Stimulated activated CD4-positive, alpha-beta T cell treated with anti-CD3 and anti-CD28 coated beads, Interleukin-12 subunit alpha, Interleukin-12 subunit beta, amount 100 ng/mL, for 24 hours (primary cell): Measurements from ENCODE around the gene CDKN1C.

Source experiments
- DNase-seq, 2 experiments: peaks; one replicate each; pipeline ENCODE4 v3.0.0-alpha.2; 2020; ENCODE audit warnings: low read depth in 2 of 2

The CDKN1C gene

GRCh38 chr11:2870460-2870859 is 15.1 kb downstream of the CDKN1C start:
- no peak for DNase-seq

DNA sequence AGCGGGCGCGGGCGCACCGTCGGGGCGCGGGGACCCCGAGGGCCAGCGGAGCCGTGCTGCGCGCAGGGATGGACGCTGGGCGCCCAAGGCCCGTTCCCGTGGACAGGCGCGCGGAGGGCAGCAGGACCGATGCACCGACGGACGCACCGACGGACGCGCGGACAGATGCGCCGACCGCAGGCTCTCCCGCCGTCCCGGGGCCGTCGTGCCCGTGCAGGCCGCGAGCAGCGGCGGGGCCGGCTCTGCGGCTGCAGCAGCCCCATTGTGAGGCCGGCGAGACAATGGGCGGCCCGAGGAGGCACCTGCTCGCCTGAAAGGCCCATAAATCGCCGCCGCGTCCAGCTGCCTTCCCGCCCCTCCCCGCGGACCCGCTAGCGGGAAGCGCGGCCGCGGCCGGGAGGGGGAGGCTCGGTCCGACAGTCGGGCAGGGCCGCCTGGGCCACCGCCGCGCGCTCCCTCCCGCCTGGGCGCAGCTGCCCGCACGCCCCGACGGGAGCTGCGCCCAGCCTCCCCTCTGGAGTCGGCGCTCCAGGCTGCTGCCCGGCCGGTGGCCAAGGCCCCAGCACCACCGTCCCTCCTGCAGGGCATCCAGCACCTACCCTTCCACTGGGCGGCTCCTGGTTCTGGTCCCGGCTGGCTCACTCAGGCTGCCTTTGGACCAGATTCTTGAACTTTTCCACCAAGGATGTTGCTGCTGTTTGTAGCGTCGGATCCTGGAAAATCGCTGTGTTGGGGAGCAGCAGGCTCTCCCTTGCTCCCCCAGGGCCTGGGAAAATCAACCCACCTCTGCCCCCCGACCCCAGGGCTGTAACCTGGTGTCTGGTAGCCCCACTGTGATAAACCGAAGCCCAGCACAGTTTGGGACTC is 15.8 kb downstream of the CDKN1C start:
- DNase-seq, result no peak

DNA sequence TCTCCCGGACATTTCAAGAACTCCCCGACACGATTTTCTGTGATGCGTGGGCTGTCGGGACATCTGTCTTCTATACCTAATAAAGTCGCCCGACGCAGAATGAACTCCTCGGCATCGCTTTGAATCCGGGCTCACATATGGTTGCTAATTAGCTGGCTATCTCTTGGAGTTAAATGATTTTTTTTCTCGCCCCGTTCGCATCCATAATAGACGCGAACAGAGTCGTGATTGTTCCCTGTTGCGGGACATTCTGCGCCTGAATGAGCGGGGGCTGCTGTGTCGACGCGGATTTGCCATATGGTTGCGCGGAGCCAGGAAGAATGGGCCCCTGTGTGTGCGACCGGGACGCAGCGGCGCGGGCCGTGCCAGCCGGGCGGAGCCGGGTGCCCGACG is 16.4 kb downstream of the CDKN1C start:
- no peak for DNase-seq

DNA sequence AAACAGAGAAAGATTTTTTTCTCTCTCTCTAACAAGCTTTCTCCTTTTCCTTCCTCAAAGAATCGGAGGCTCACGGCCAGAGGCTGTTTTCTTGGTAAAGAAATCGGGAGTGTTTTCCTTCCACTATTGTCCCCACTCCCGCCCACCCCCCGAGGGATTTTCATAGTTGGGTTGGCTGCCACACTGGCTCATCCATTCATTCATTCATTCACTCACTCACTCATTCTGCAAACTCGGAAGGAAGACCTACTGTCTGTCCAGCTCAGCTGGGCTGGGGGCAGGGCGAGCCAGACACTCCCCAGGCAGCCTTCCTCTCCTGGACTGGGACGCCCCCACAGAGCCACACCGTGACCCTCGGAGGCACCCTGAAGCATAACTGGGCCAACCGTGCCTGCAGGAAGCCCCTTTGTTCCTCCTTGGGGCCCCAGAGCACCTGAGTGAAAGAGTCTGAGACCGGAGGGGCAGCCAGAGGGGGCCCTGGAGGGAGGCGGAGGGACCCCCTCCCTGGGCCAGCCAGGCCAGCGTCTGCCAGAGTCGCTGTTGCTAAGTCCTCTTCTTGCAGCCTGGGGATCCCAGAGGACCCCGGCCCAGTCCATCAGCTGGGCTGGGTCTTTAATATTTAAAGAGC is 17.0 kb downstream of the CDKN1C start:
- no peak for DNase-seq

DNA sequence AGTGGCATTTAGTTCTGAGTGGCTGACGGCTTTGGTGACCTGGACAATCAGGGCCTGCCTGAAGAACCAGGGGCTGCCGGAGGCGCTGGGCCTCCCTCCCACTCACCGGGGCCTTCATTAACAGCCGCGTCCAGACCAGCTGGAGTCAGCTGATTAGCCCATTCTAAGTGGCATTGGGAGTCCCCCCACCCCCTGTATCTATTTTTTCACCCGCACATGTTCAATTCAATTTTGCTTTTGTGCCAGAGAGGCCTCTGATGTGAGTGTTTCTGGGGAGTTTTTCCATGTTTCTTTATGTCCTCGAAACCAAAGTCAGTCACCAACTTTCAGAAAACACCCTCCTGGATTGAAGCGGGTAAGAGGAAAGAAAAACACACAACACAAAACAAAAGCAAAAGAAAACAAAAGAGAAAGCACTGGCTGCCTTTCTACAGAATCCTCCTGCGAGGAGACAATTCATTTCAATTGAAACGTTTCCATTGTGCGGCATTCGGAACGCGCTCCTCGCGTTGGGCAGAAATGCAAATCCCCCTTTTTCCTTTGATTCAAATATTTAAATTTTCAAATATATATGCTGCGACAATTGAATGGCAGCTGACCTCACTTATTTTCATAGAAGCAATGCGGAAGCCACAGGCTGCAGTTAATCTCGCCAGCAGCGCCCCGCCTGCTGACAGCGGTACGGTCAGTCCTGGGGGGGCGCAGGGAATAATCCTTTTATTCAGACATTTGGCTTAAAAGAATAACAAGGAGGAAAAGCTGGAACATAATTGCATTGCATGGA is 17.7 kb downstream of the CDKN1C start:
- no peak for DNase-seq

DNA sequence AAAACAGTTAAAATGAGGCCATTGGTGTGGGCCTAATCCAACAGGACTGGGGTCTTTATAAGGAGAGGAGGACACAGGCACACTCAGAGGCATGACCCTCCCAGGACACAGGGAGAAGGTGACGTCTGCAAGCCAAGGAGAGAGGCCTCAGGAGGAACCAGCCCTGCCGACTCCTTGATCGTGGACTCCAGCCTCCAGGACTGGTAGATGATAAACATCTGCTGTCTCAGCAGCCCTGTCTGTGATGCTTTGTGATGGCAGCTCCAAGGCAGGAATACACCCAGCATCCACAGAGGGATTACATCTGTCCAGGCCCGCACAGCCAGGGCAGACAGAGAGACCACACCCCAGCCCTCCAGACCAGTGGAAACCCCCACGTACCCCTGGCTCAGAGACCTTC is 18.4 kb downstream of the CDKN1C start:
- no peak for DNase-seq

- no peak for DNase-seq
Observed at GRCh38 chr11:2865922-2866577, 19.5 kb downstream of the CDKN1C start.

- DNase-seq, result no peak
Observed at GRCh38 chr11:2864901-2865300, 20.7 kb downstream of the CDKN1C start.

- DNase-seq, result no peak
Observed at GRCh38 chr11:2863276-2863618, 22.3 kb downstream of the CDKN1C start.

- no peak for DNase-seq
Observed at GRCh38 chr11:2862395-2863275, 22.9 kb downstream of the CDKN1C start.

- no peak for DNase-seq
Observed at GRCh38 chr11:2860636-2861035, 24.9 kb downstream of the CDKN1C start.

- no peak for DNase-seq
Observed at GRCh38 chr11:2859699-2860037, 25.9 kb downstream of the CDKN1C start.

DNA sequence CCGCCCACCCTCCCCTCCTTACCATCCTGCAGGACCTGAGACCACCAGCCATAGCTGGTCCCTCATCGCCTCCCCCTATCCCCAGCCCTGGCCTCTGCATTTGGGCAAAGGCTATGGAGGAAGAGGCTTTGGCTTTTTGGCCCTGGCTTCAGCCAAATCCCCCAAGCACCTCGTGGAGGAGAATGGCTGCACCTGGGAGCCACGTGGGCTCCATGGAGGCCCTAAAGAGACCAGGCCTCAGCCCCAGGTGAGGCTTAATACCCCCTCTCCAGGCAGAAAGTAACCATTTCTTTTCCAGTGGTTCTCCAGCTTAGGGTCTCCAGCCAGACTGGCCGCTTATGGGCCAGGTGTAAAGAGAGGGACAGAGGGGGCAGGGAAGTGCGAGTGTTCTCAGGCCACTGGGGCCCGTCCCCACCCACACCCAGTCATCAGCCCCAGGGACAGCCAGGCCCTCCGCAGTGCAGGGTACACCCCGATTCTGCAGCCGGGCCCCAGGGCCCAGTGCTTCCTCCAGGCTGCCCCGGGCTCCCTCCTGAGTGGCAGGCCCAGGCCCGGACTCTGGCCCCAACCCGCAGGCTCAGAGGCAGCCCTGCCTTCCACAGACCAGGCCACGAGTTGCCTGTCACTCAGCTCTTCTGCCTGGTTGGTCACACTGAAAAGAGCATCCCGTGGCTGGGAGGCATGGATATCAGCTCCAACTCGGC is 26.4 kb downstream of the CDKN1C start:
- no peak for DNase-seq

DNA sequence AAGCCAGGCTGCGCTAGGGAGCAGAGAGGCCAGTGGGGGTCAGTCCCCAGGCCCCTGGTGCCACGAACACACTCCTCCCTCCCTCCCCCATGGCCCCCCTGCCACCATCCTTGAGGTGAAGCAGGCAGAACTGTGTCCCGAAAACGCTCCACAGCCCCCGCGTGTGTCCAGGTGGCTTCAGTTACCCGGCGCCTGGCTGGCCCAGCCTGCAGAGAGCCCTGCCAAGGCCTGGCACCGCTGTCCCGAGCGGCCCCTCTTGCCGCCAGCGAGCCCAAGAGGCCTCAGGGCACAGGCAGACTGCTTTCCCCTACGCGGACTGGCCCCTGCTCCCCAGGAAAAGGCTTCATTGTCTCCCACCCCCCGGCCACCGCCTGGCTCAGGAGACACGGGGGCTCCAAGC is 27.7 kb downstream of the CDKN1C start:
- DNase-seq, result no peak

- no peak for DNase-seq
Observed at GRCh38 chr11:2857276-2857675, 28.3 kb downstream of the CDKN1C start.

- no peak for DNase-seq
Observed at GRCh38 chr11:2855162-2855561, 30.4 kb downstream of the CDKN1C start.

- no peak for DNase-seq
Observed at GRCh38 chr11:2853997-2854560, 31.5 kb downstream of the CDKN1C start.

DNA sequence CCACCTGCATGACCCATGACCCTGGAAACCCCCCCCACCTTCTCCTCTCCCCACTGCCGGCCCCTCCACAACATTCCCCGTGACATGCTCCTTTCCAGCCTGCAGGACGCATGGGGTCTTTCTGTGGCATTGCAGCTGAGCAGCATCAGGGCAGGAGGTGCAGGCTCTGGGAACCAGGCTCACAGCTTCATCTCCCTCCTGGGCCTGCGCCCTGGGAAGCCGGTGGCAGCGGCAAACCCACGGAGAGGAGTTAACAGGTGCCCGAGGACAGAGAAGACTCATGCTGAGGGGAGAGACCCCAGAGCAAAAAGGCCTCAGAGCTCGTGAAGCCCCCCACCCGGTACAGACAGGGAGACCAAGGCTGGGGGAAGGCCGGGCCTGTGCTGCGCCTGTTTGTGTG is 32.2 kb downstream of the CDKN1C start:
- DNase-seq, result no peak

GRCh38 chr11:2849994-2850770 is 35.4 kb downstream of the CDKN1C start:
- no peak for DNase-seq

- DNase-seq, result no peak
Observed at GRCh38 chr11:2848497-2848896, 37.1 kb downstream of the CDKN1C start.
